Ovary (tissue), 3 donors: Measurements from ENCODE around the gene BMPR2.

Experiments used
- CTCF ChIP-seq, 3 donors: fragments of 450-650 bp in 2 of 3; fragments of 200-600 bp in 1 of 3; IDR thresholded peaks; one replicate each; pipeline versions ENCODE4 v1.5.1 to v1.8.0; 2016 to 2022; ENCODE audit warnings: antibody characterized with exemption in 3 of 3, mild to moderate bottlenecking in 1 of 3
- EP300 ChIP-seq: sonication (generic); formaldehyde crosslinking; IDR thresholded peaks from one replicate; pipeline ENCODE4 v1.6.1; 2017; ENCODE audit warnings: antibody characterized with exemption
- POLR2A ChIP-seq: fragments of 450-650 bp; IDR thresholded peaks from one replicate; pipeline ENCODE4 v1.6.1; 2017; ENCODE audit warnings: antibody characterized with exemption, mild to moderate bottlenecking, moderate library complexity
- donor health status: DM: no; HTN: no; CAD: no.

DNA sequence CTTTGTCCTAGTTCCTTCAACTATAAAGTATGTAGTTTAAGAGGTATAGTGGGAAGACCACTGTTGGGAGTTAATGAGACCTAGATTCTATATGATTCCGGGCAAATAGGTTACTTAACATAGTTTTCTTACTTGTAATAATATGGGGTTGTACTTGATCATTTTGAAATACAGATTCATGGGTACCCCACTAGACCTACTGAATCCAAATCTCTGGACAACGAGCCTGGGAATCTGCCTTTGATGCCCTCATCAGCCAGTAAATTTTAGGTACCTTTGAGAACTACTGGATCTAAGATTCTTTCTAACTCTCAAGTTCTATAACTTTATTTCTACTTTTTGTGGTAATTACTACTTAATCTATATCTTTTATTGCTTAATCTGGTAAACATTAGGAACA is 6.6 kb downstream of the BMPR2 start:
- TF ChIP-seq CTCF (IDR thresholded peaks at IDR 0.05) (no peak), POLR2A (no peak), EP300 (no peak)
